ENCODE measurements around the gene GORASP2. TPM values are rescaled to one million over a fixed set of nuclear protein-coding genes. Genes with fewer than 3 reads are reported as not detected.
"Not testable (repeated sequence)": the region's sequence is repeated elsewhere in the genome, so short reads cannot be mapped to it uniquely, and the experiment has no call there.

Gene GORASP2
- total and polyA plus RNA-seq, 4 donors, result 34.9 to 77.1 (median 56.8) TPM

DNA sequence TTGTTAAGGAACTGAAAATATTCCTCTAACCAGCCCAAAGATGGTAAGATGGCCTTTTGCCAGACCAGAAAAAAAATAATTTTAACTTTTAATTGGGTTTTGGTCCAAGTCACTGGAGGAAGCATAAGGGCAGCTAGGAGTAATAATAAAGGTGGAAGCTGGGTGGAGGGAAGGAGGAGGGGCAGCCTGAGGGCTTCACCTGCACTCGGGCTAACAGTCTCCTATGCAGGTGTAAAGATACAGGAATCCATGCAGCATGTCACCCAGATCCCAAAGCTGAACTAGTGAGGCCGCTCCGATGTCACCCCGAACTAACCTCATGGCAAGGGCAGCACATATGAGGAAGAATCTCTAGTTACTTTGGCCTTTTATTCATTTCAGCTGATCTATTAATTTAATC is 37.2 kb upstream of the GORASP2 start:
- Histone ChIP-seq H3K27ac (ENCODE audit: low read depth in 1 of 2, low read length in 2 of 2) (no peak overlapping the region), H3K4me1 (ENCODE audit: control insufficient read depth in 1 of 2, insufficient read depth in 2 of 2, low read length in 2 of 2) (no peaks in the 10 kb centered on the region), H3K36me3 (ENCODE audit: control insufficient read depth in 1 of 2, insufficient read depth in 2 of 2, low read length in 1 of 2) (no peaks in the 10 kb centered on the region), H3K27me3 (ENCODE audit: control insufficient read depth in 1 of 2, insufficient read depth in 2 of 2, low read length in 1 of 2) (no peaks in the 10 kb centered on the region), H3K9me3 (ENCODE audit: control insufficient read depth, low read length) (no peaks in the 10 kb centered on the region), H3K4me3 (ENCODE audit: low read length in 2 of 2) (no peak overlapping the region)
- DNase-seq, result no peak
- no peak for ATAC-seq (ENCODE audit: low FRiP score)
- intact Hi-C loops (cut with DNase I), result no loop called here
- 91 to 93% methylated on average over 4 of the region's 4 CpGs for WGBS, 2 donors

DNA sequence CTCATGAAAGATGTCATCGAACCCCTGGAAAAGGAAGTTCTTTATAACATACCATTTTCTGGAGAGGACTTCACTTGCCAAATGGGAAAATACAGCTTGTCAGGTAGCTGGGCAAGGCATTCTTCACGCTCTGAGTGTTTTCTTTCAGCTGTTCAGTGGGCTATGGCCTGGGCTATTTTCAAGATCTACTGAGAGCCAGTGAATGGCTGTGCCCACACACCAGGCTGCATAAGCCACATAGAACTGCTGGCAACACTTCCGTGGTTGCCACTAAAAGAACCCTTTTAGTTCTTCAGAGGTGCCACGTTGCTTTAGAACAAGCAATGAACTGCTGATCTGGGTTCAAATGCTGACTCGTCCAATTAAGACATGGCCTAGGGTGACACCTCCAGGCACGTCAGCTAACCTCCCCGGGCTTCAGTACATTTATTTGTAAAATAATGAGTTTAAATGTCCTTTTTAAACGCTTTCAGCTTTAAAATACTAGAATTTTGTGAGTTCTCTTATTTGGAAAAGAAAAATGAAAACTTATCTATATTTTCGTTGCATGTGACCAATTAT is 36.6 kb upstream of the GORASP2 start:
- intact Hi-C loops (cut with DNase I), result no loop called here
- H3K27me3 ChIP-seq (ENCODE audit: control insufficient read depth in 1 of 2, insufficient read depth in 2 of 2, low read length in 1 of 2), result no peaks in the 10 kb centered on the region
- WGBS, 2 donors, result 79 to 88% methylated on average over 9 of the region's 9 CpGs
- ATAC-seq (ENCODE audit: low FRiP score) (no peak), DNase-seq (no peak)
- H3K4me1 ChIP-seq (ENCODE audit: control insufficient read depth in 1 of 2, insufficient read depth in 2 of 2, low read length in 2 of 2), result no peaks in the 10 kb centered on the region
- no peak overlapping the region for H3K27ac ChIP-seq (ENCODE audit: low read depth in 1 of 2, low read length in 2 of 2)
- no peaks in the 10 kb centered on the region for H3K36me3 ChIP-seq (ENCODE audit: control insufficient read depth in 1 of 2, insufficient read depth in 2 of 2, low read length in 1 of 2)
- H3K4me3 ChIP-seq (ENCODE audit: low read length in 2 of 2), result no peak overlapping the region
- no peaks in the 10 kb centered on the region for H3K9me3 ChIP-seq (ENCODE audit: control insufficient read depth, low read length)

GRCh38 chr2:170895023-170895757 is 33.9 kb upstream of the GORASP2 start:
- no peak for ATAC-seq (ENCODE audit: low FRiP score)
- Histone ChIP-seq H3K4me3 (ENCODE audit: low read length in 2 of 2) (no peak overlapping the region), H3K4me1 (ENCODE audit: control insufficient read depth in 1 of 2, insufficient read depth in 2 of 2, low read length in 2 of 2) (no peaks in the 10 kb centered on the region), H3K9me3 (ENCODE audit: control insufficient read depth, low read length) (no peaks in the 10 kb centered on the region), H3K27me3 (ENCODE audit: control insufficient read depth in 1 of 2, insufficient read depth in 2 of 2, low read length in 1 of 2) (no peaks in the 10 kb centered on the region), H3K27ac (ENCODE audit: low read depth in 1 of 2, low read length in 2 of 2) (no peak overlapping the region), H3K36me3 (ENCODE audit: control insufficient read depth in 1 of 2, insufficient read depth in 2 of 2, low read length in 1 of 2) (no peaks in the 10 kb centered on the region)
- 35 to 38% methylated on average over 3 of the region's 3 CpGs for WGBS, 2 donors
- DNase-seq, result no peak
- intact Hi-C loops (cut with DNase I), result no loop called here

GRCh38 chr2:170896622-170897021 is 32.4 kb upstream of the GORASP2 start:
- Histone ChIP-seq H3K27ac (ENCODE audit: low read depth in 1 of 2, low read length in 2 of 2) (no peak overlapping the region), H3K27me3 (ENCODE audit: control insufficient read depth in 1 of 2, insufficient read depth in 2 of 2, low read length in 1 of 2) (no peaks in the 10 kb centered on the region), H3K4me1 (ENCODE audit: control insufficient read depth in 1 of 2, insufficient read depth in 2 of 2, low read length in 2 of 2) (no peaks in the 10 kb centered on the region), H3K4me3 (ENCODE audit: low read length in 2 of 2) (no peak overlapping the region), H3K36me3 (ENCODE audit: control insufficient read depth in 1 of 2, insufficient read depth in 2 of 2, low read length in 1 of 2) (no peaks in the 10 kb centered on the region), H3K9me3 (ENCODE audit: control insufficient read depth, low read length) (no peaks in the 10 kb centered on the region)
- no peak for DNase-seq
- 67 to 91% methylated on average over 4 of the region's 4 CpGs for WGBS, 2 donors
- intact Hi-C loops (cut with DNase I), result no loop called here
- ATAC-seq (ENCODE audit: low FRiP score), result no peak

DNA sequence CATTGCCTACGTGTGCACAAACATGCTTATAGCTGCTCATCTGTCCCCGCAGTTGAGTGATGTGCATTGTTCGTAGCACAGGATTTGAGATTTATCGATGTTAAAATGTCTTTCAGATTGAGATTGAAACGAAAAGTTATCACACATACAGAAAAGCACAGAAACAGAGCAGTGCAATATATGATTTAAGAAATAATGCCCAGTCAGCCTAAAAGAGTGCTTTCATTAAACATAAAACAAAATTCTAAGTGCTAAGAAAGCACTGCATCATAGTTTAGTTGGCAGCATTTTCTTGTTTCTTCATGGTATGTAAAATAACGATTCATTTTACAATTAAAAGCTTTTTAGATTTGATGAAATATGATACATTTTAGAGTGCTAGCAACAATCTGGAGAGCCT is 31.9 kb upstream of the GORASP2 start:
- Histone ChIP-seq H3K4me3 (ENCODE audit: low read length in 2 of 2) (no peak overlapping the region), H3K9me3 (ENCODE audit: control insufficient read depth, low read length) (no peaks in the 10 kb centered on the region), H3K4me1 (ENCODE audit: control insufficient read depth in 1 of 2, insufficient read depth in 2 of 2, low read length in 2 of 2) (no peaks in the 10 kb centered on the region), H3K36me3 (ENCODE audit: control insufficient read depth in 1 of 2, insufficient read depth in 2 of 2, low read length in 1 of 2) (no peaks in the 10 kb centered on the region), H3K27me3 (ENCODE audit: control insufficient read depth in 1 of 2, insufficient read depth in 2 of 2, low read length in 1 of 2) (no peaks in the 10 kb centered on the region), H3K27ac (ENCODE audit: low read depth in 1 of 2, low read length in 2 of 2) (no peak overlapping the region)
- intact Hi-C loops (cut with DNase I), result no loop called here
- 84 to 88% methylated on average over 6 of the region's 6 CpGs for WGBS, 2 donors
- ATAC-seq (ENCODE audit: low FRiP score) (no peak), DNase-seq (no peak)

DNA sequence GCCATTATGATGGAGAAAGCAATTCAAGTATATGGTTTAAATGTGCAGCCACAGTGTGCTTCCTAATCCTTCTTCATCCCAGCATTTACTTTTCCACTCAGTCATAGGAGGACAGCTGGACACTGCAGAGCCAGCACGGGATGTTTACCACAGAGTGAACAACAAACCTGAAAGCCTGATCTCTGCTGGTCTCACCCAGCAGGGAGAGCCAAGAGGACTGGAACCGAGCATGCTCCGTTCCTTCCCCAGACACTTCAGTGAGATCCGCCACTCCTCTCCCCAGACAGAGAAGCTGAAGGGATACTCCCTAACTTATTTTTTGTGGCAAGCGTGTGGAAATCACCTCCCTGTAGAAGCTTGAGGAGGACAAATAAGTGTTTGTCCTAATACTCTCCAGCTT is 23.2 kb upstream of the GORASP2 start:
- Histone ChIP-seq H3K27me3 (ENCODE audit: control insufficient read depth in 1 of 2, insufficient read depth in 2 of 2, low read length in 1 of 2) (peaks cover 0 to 1% of the 10 kb centered on the region in 2 donors), H3K4me3 (ENCODE audit: low read length in 2 of 2) (no peak overlapping the region), H3K9me3 (ENCODE audit: control insufficient read depth, low read length) (peaks cover 6% of the 10 kb centered on the region), H3K4me1 (ENCODE audit: control insufficient read depth in 1 of 2, insufficient read depth in 2 of 2, low read length in 2 of 2) (no peaks in the 10 kb centered on the region), H3K36me3 (ENCODE audit: control insufficient read depth in 1 of 2, insufficient read depth in 2 of 2, low read length in 1 of 2) (no peaks in the 10 kb centered on the region), H3K27ac (ENCODE audit: low read depth in 1 of 2, low read length in 2 of 2) (no peak overlapping the region)
- ATAC-seq (ENCODE audit: low FRiP score), result no peak
- intact Hi-C loops (cut with DNase I), result no loop called here
- no peak for DNase-seq
- WGBS, 2 donors, result 28 to 41% methylated on average over 5 of the region's 5 CpGs

GRCh38 chr2:170911314-170911889 is 17.7 kb upstream of the GORASP2 start:
- WGBS, 2 donors, result 81 to 85% methylated on average over 5 of the region's 5 CpGs
- Histone ChIP-seq H3K27ac (ENCODE audit: low read depth in 1 of 2, low read length in 2 of 2) (no peak overlapping the region), H3K4me3 (ENCODE audit: low read length in 2 of 2) (no peak overlapping the region), H3K27me3 (ENCODE audit: control insufficient read depth in 1 of 2, insufficient read depth in 2 of 2, low read length in 1 of 2) (no peaks in the 10 kb centered on the region), H3K4me1 (ENCODE audit: control insufficient read depth in 1 of 2, insufficient read depth in 2 of 2, low read length in 2 of 2) (no peaks in the 10 kb centered on the region), H3K9me3 (ENCODE audit: control insufficient read depth, low read length) (peaks cover 10% of the 10 kb centered on the region), H3K36me3 (ENCODE audit: control insufficient read depth in 1 of 2, insufficient read depth in 2 of 2, low read length in 1 of 2) (no peaks in the 10 kb centered on the region)
- no peak for DNase-seq
- ATAC-seq (ENCODE audit: low FRiP score), result no peak
- intact Hi-C loops (cut with DNase I), result no loop called here

DNA sequence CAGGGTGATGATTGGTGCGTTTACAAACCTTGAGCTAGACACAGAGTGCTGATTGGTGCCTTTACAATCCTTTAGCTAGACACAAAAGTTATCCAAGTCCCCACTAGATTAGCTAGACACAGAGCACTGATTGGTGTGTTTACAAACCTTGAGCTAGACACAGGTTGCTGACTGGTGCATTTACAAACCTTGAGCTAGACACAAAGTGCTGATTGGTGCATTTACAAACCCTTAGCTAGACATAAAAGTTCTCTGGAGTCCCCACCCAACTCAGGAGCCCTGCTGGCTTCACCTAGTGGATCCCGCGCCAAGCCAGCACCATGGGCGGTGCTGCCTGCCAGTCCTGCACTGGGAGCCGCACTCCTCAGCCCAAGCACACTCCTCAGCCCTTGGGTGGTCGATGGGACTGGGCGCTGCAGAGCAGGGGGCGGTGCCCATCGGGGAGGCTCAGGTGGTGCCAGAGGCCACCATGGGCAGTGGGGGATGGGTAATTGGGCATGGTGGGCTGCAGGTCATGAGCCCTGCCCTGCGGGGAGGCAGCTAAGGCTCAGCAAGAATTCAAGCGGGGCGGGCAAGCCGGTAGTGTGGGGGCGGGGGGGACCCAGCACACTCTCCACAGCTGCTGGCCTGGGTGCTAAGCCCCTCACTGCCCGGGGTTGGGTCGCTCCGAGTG is 13.9 kb upstream of the GORASP2 start:
- DNase-seq; H3K4me3 ChIP-seq (ENCODE audit: low read length in 2 of 2); H3K27ac ChIP-seq (ENCODE audit: low read depth in 1 of 2, low read length in 2 of 2); H3K27me3 ChIP-seq (ENCODE audit: control insufficient read depth in 1 of 2, insufficient read depth in 2 of 2, low read length in 1 of 2); intact Hi-C loops (cut with DNase I); H3K4me1 ChIP-seq (ENCODE audit: control insufficient read depth in 1 of 2, insufficient read depth in 2 of 2, low read length in 2 of 2); H3K36me3 ChIP-seq (ENCODE audit: control insufficient read depth in 1 of 2, insufficient read depth in 2 of 2, low read length in 1 of 2): not testable (repeated sequence)
- peaks cover 17% of the 10 kb centered on the region for H3K9me3 ChIP-seq (ENCODE audit: control insufficient read depth, low read length)
- peak; percentile 15 for ATAC-seq (ENCODE audit: low FRiP score)
- WGBS, 2 donors, result 93 to 95% methylated on average over 17 of the region's 17 CpGs
